CD14-positive monocyte (primary cell): ENCODE results near the gene FAM234A. TPM values are rescaled to one million over a fixed set of nuclear protein-coding genes. Genes with fewer than 3 reads are reported as not detected.

Experiments used
- DNase-seq, 3 donors: peaks; one replicate each; pipeline ENCODE4 v3.0.0-alpha.2; 2011 to 2022
- H2AFZ ChIP-seq: 2 replicates; pipeline ENCODE4 v1.6.0; 2012; ENCODE audit warnings: mild to moderate bottlenecking, low read depth, low read length, inconsistent platforms; ENCODE audit not compliant: insufficient read depth, poor library complexity, severe bottlenecking
- H3K27ac ChIP-seq, 2 donors: 1 replicate in 1 of 2; 2 replicates in 1 of 2; pipeline ENCODE4 v1.5.1; 2012 to 2013; ENCODE audit warnings: low read length in 2 of 2, control low read depth in 1 of 2, inconsistent platforms in 1 of 2, low read depth in 1 of 2, mild to moderate bottlenecking in 1 of 2
- H3K27me3 ChIP-seq, 2 donors: one replicate each; pipeline versions ENCODE4 v1.6.0 to v1.6.1; 2011 to 2013; ENCODE audit warnings: low read length in 2 of 2; ENCODE audit not compliant: control insufficient read depth in 2 of 2, insufficient read depth in 2 of 2
- H3K36me3 ChIP-seq, 2 donors: replicated peaks in 1 of 2; 1 replicate in 1 of 2; 2 replicates in 1 of 2; pipeline versions ENCODE4 v1.5.1 to v1.6.1; 2012 to 2013; ENCODE audit warnings: low read length in 2 of 2, control low read depth in 1 of 2, inconsistent platforms in 1 of 2, mild to moderate bottlenecking in 1 of 2; ENCODE audit not compliant: insufficient read depth in 2 of 2, control insufficient read depth in 1 of 2
- H3K4me1 ChIP-seq, 2 donors: 1 replicate in 1 of 2; 2 replicates in 1 of 2; pipeline versions ENCODE4 v1.5.1 to v1.6.1; 2012 to 2013; ENCODE audit warnings: low read length in 2 of 2, control low read depth in 1 of 2, inconsistent platforms in 1 of 2, mild to moderate bottlenecking in 1 of 2, moderate library complexity in 1 of 2; ENCODE audit not compliant: insufficient read depth in 2 of 2, control insufficient read depth in 1 of 2
- H3K4me2 ChIP-seq: replicated peaks from 2 replicates; pipeline ENCODE3; 2012; ENCODE audit warnings: low read length, moderate library complexity, mild to moderate bottlenecking; ENCODE audit not compliant: poor library complexity, severe bottlenecking; ENCODE audit errors: extremely low read depth
- H3K4me3 ChIP-seq, 3 experiments: fragments of 200-600 bp in 1 of 3; sonication (generic) in 1 of 3; replicated peaks in 1 of 3; 1 replicate in 2 of 3; 2 replicates in 1 of 3; pipeline ENCODE4 v1.5.1; 2011 to 2013; ENCODE audit warnings: low read length in 3 of 3, mild to moderate bottlenecking in 3 of 3, control low read depth in 2 of 3, low read depth in 2 of 3, inconsistent platforms in 1 of 3, moderate library complexity in 1 of 3
- H3K79me2 ChIP-seq: 2 replicates; pipeline ENCODE4 v1.6.0; 2012; ENCODE audit warnings: mild to moderate bottlenecking, control low read depth, inconsistent platforms, low read length, moderate library complexity; ENCODE audit not compliant: insufficient read depth
- H3K9ac ChIP-seq: 2 replicates; pipeline ENCODE4 v1.6.0; 2017; ENCODE audit warnings: low read length, mild to moderate bottlenecking; ENCODE audit not compliant: insufficient read depth, poor library complexity, severe bottlenecking
- H3K9me3 ChIP-seq, 2 donors: replicated peaks in 1 of 2; 1 replicate in 1 of 2; 2 replicates in 1 of 2; pipeline versions ENCODE4 v1.5.1 to v1.6.1; 2012 to 2013; ENCODE audit warnings: low read length in 2 of 2, control low read depth in 1 of 2; ENCODE audit not compliant: control insufficient read depth in 1 of 2, insufficient read depth in 1 of 2
- H4K20me1 ChIP-seq: 2 replicates; pipeline ENCODE4 v1.6.0; 2012; ENCODE audit warnings: mild to moderate bottlenecking, low read length, control low read depth, moderate library complexity; ENCODE audit not compliant: insufficient read depth
- H3K27ac Mint-ChIP-seq, 7 donors: one replicate each; pipeline ENCODE4 v1.8.0; 2020; ENCODE audit warnings: mild to moderate bottlenecking in 7 of 7, mixed read lengths in 7 of 7, moderate library complexity in 6 of 7, inconsistent platforms in 2 of 7
- H3K27me3 Mint-ChIP-seq, 3 donors: one replicate each; pipeline ENCODE4 v1.8.0; 2021 to 2022; ENCODE audit warnings: low read depth in 3 of 3, mild to moderate bottlenecking in 3 of 3, mixed read lengths in 3 of 3, moderate library complexity in 3 of 3, inconsistent platforms in 1 of 3
- H3K36me3 Mint-ChIP-seq, 2 donors: one replicate each; pipeline ENCODE4 v1.8.0; 2020; ENCODE audit warnings: mixed read lengths in 2 of 2, inconsistent platforms in 1 of 2, mild to moderate bottlenecking in 1 of 2
- H3K4me1 Mint-ChIP-seq: one replicate; pipeline ENCODE4 v1.8.0; 2020; ENCODE audit warnings: mild to moderate bottlenecking, mixed read lengths
- H3K4me3 Mint-ChIP-seq, 2 donors: one replicate each; pipeline ENCODE4 v1.8.0; 2020; ENCODE audit warnings: mild to moderate bottlenecking in 2 of 2, mixed read lengths in 2 of 2, moderate library complexity in 1 of 2
- H3K9me3 Mint-ChIP-seq, 7 donors: one replicate each; pipeline ENCODE4 v1.8.0; 2020 to 2022; ENCODE audit warnings: mixed read lengths in 7 of 7, mild to moderate bottlenecking in 6 of 7, moderate library complexity in 6 of 7, inconsistent platforms in 2 of 7
- WGBS: methylation state at CpG from one replicate; pipeline ENCODE4 v1.1.5; 2013; ENCODE audit warnings: missing lambda C conversion rate; ENCODE audit not compliant: insufficient coverage; 5-methylcytosine and 5-hydroxymethylcytosine counted together
- intact Hi-C, 2 donors: fragments of 100-400 bp; cut with micrococcal nuclease; formaldehyde crosslinking; loops; one replicate each; pipeline versions ENCODE4 v1.15.0 to v1.15.1; 2023
- polyA plus RNA-seq, 3 donors: library from polyadenylated mRNA; depleted of rRNA in 1 of 3; unstranded in 2 of 3; stranded (reverse) in 1 of 3; fragments of 300-500 nt in 2 of 3; fragments of >200 nt in 1 of 3; fragmentation: Illumina TruSeq in 2 of 3; gene quantifications; 1 replicate in 2 of 3; 2 replicates in 1 of 3; pipeline ENCODE4 v1.2.3, GENCODE V29; 2012 to 2021
- TF ChIP-seq, protein P1 (sequence below): fragments of 200-600 bp; IDR thresholded peaks from one replicate; pipeline ENCODE4 v1.8.0; 2022; ENCODE audit warnings: antibody characterized with exemption, mild to moderate bottlenecking

Gene FAM234A
- polyA plus RNA-seq, 3 donors: 22.5 to 40.4 (median 25.1) TPM

DNA sequence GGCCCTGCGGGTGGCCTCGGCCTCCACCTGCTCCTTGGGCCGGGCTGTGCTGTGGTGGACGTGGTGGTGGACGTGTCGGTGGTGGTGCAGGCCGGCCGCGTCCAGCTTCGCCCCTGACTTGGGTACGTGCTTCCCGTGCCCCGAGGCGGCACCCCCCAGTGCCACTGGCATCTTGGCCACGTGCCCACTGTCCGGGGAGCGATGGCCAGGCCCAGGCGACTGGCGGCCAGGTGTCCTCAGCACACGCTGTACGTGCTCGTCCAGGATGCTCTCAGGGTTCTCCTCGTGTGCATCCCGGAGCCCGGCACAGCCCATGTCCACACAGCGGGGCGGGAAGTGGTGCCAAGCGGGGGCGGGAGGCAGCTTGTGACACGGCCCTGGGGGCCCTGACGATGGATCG lies 63.2 kb downstream of the FAM234A start:
- peaks cover 51 to 81% of the 10 kb centered on the region in 2 donors for H3K36me3 ChIP-seq
- H3K27me3 ChIP-seq: no peaks in the 10 kb centered on the region
- H3K9me3 Mint-ChIP-seq: no peaks in the 10 kb centered on the region
- H3K9me3 ChIP-seq: no peaks in the 10 kb centered on the region
- no peak overlapping the region for H3K4me3 Mint-ChIP-seq
- no peaks in the 10 kb centered on the region for H3K4me1 Mint-ChIP-seq
- H3K27ac Mint-ChIP-seq: no peak overlapping the region
- H3K4me2 ChIP-seq: no peak overlapping the region
- H3K27me3 Mint-ChIP-seq: peaks cover 0 to 1% (median 0%) of the 10 kb centered on the region in 3 donors
- TF ChIP-seq, protein P1, sequence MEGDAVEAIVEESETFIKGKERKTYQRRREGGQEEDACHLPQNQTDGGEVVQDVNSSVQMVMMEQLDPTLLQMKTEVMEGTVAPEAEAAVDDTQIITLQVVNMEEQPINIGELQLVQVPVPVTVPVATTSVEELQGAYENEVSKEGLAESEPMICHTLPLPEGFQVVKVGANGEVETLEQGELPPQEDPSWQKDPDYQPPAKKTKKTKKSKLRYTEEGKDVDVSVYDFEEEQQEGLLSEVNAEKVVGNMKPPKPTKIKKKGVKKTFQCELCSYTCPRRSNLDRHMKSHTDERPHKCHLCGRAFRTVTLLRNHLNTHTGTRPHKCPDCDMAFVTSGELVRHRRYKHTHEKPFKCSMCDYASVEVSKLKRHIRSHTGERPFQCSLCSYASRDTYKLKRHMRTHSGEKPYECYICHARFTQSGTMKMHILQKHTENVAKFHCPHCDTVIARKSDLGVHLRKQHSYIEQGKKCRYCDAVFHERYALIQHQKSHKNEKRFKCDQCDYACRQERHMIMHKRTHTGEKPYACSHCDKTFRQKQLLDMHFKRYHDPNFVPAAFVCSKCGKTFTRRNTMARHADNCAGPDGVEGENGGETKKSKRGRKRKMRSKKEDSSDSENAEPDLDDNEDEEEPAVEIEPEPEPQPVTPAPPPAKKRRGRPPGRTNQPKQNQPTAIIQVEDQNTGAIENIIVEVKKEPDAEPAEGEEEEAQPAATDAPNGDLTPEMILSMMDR: no peak
- no peak overlapping the region for H2AFZ ChIP-seq
- H3K79me2 ChIP-seq: no peaks in the 10 kb centered on the region
- H3K4me1 ChIP-seq: no peaks in the 10 kb centered on the region
- no peak for DNase-seq
- WGBS: 97% methylated on average over 32 of the region's 32 CpGs
- no peaks in the 10 kb centered on the region for H4K20me1 ChIP-seq
- no peak overlapping the region for H3K9ac ChIP-seq
- H3K36me3 Mint-ChIP-seq: peaks cover 32 to 84% of the 10 kb centered on the region in 2 donors
- H3K27ac ChIP-seq: no peak overlapping the region
- intact Hi-C loops: no loop called here
- H3K4me3 ChIP-seq: no peak overlapping the region

DNA sequence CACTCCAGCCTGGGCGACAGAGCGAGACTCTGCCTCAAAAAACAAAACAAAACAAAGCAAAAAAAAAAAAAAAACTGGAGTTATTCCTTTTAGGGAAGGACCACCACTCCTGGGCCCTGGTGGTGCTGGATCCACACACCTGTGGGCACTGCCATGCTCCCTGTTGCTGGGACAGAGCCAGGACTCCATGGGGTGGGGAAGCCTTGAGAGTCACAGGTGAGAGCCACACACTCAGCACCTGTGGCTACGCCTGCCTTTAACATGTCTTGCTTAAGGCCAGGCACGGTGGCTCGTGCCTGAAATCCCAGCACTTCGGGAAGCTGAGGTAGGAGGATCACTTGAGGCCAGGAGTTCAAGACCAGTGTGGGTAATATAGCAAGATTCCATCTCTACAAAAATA lies 66.6 kb downstream of the FAM234A start:
- no peak overlapping the region for H3K4me3 Mint-ChIP-seq
- intact Hi-C loops: loop anchor here in 1 of 2 donors (5.0 kb wide), 1 partner anchor 51 kb away; the partner anchor contains the start of gene AXIN1
- Histone ChIP-seq H3K27me3 (no peaks in the 10 kb centered on the region), H3K27ac (no peak overlapping the region), H3K36me3 (peaks cover 51 to 80% of the 10 kb centered on the region in 2 donors), H3K4me3 (no peak overlapping the region), H3K4me1 (no peaks in the 10 kb centered on the region), H3K9ac (no peak overlapping the region), H3K9me3 (no peaks in the 10 kb centered on the region), H3K4me2 (no peak overlapping the region), H4K20me1 (no peaks in the 10 kb centered on the region), H2AFZ (no peak overlapping the region), H3K79me2 (no peaks in the 10 kb centered on the region)
- H3K4me1 Mint-ChIP-seq: no peaks in the 10 kb centered on the region
- no peaks in the 10 kb centered on the region for H3K9me3 Mint-ChIP-seq
- peaks cover 0 to 1% (median 0%) of the 10 kb centered on the region in 3 donors for H3K27me3 Mint-ChIP-seq
- no peak overlapping the region for H3K27ac Mint-ChIP-seq
- peaks cover 45 to 89% of the 10 kb centered on the region in 2 donors for H3K36me3 Mint-ChIP-seq
- TF ChIP-seq, protein P1: no peak
- WGBS: no CpG with 5 or more reads among the region's 6 CpGs
- no peak for DNase-seq
